Adrenal gland (tissue), 12 donors: ENCODE results near the gene CYFIP1. TPM values are rescaled to one million over a fixed set of nuclear protein-coding genes. Genes with fewer than 3 reads are reported as not detected.

ENCODE experiments used
- DNase-seq, 7 donors: peaks; one replicate each; pipeline ENCODE4 v3.0.0-alpha.2; 2019 to 2020
- H3K27ac ChIP-seq, 5 donors: fragments of 200-600 bp; sonication (generic) in 4 of 5; 1 replicate in 3 of 5; 2 replicates in 2 of 5; pipeline versions ENCODE4 v1.5.1 to v1.8.0; 2016 to 2020; ENCODE audit warnings: mild to moderate bottlenecking in 1 of 5
- H3K27me3 ChIP-seq: fragments of 200-600 bp; 2 replicates; pipeline ENCODE4 v1.8.0; 2021
- H3K36me3 ChIP-seq, 2 donors: fragments of 200-600 bp; replicated peaks in 1 of 2; 1 replicate in 1 of 2; 2 replicates in 1 of 2; pipeline versions ENCODE4 v1.5.1 to v1.8.0; 2018 to 2022
- H3K4me1 ChIP-seq, 2 donors: fragments of 200-600 bp; replicated peaks in 1 of 2; 1 replicate in 1 of 2; 2 replicates in 1 of 2; pipeline versions ENCODE4 v1.5.1 to v1.8.0; 2018 to 2021
- H3K4me3 ChIP-seq, 4 donors: fragments of 200-600 bp; sonication (generic) in 3 of 4; one replicate each; pipeline ENCODE4 v1.5.1; 2016 to 2018
- H3K9me3 ChIP-seq, 3 donors: fragments of 200-600 bp; sonication (generic) in 1 of 3; replicated peaks in 1 of 3; 1 replicate in 2 of 3; 2 replicates in 1 of 3; pipeline versions ENCODE4 v1.5.1 to v1.8.0; 2016 to 2021
- CTCF ChIP-seq, 6 experiments: fragments of 450-650 bp in 4 of 6; fragments of 200-600 bp in 2 of 6; sonication (generic) in 1 of 6; IDR thresholded peaks; 1 replicate in 5 of 6; 2 replicates in 1 of 6; pipeline versions ENCODE4 v1.5.1 to v1.8.0; 2016 to 2021; ENCODE audit warnings: antibody characterized with exemption in 6 of 6, mild to moderate bottlenecking in 2 of 6, moderate library complexity in 1 of 6
- POLR2A ChIP-seq, 2 donors: fragments of 450-650 bp; IDR thresholded peaks; one replicate each; pipeline ENCODE4 v1.6.1; 2017; ENCODE audit warnings: antibody characterized with exemption in 2 of 2, mild to moderate bottlenecking in 2 of 2, moderate library complexity in 1 of 2
- WGBS, 4 donors: extraction: QIAGEN DNeasy Blood & Tissue Kit in 2 of 4; methylation state at CpG; one replicate each; pipeline versions ENCODE4 v1.1.5 to v1.1.7; 2013 to 2017; 5-methylcytosine and 5-hydroxymethylcytosine counted together
- intact Hi-C, 2 donors: fragments of 100-400 bp; cut with DNase I; formaldehyde crosslinking; loops; one replicate each; pipeline versions ENCODE4 v1.14.1 to v1.15.0; 2022 to 2023
- polyA plus RNA-seq, 3 donors: library from polyadenylated mRNA; stranded (reverse); fragments of 200-250 nt in 2 of 3; fragments of 350-450 nt in 1 of 3; fragmentation: Illumina TruSeq in 1 of 3; extraction: RNeasy Lipid Tissue Mini Kit (QIAGEN cat#74804) in 1 of 3; gene quantifications; one replicate each; pipeline ENCODE4 v1.2.3, GENCODE V29; 2013 to 2014
- total RNA-seq, 9 donors: library from RNA; depleted of rRNA in 4 of 9; stranded (reverse); fragments of >200 nt in 4 of 9; fragments of 120-200 nt in 1 of 9; fragmentation: NEBNext Ultra II Directional in 1 of 9; extraction: Animal tissue kit (Norgen Biotek cat#: 25700) in 1 of 9; gene quantifications; one replicate each; pipeline versions ENCODE4 v1.1.0 to v1.2.4, GENCODE V29; 2013 to 2023
- donor health status: healthy with polysubstance abuse.
- donor health status: Bipolar disorder and iron deficiency.
- donor health status: DM: yes; HTN: yes; CAD: no.
- donor health status: DM: no; HTN: no; CAD: no.
- donor health status: DM: no; HTN: no; CAD: no.
- donor health status: DM: yes; HTN: yes; CAD: no.

The CYFIP1 gene
- total and polyA plus RNA-seq, 12 donors: 21.2 to 124 (median 85.0) TPM

GRCh38 chr15:22942877-22943276, 37.3 kb downstream of the CYFIP1 start:
- Histone ChIP-seq H3K27ac (no peak overlapping the region), H3K9me3 (no peaks in the 10 kb centered on the region), H3K36me3 (peaks cover 0 to 56% of the 10 kb centered on the region in 2 donors), H3K4me1 (peaks cover 3 to 5% of the 10 kb centered on the region in 2 donors), H3K27me3 (no peaks in the 10 kb centered on the region), H3K4me3 (no peak overlapping the region)
- no peak for DNase-seq
- WGBS, 4 donors: 93 to 96% (median 95%) methylated on average over 14 to 15 of the region's 15 CpGs
- intact Hi-C loops: no loop called here
- TF ChIP-seq POLR2A (IDR thresholded peaks at IDR 0.05): no peak
- no peak for TF ChIP-seq CTCF (IDR thresholded peaks at IDR 0.05)

- no peaks in the 10 kb centered on the region for H3K9me3 ChIP-seq
- H3K4me1 ChIP-seq: peaks cover 0 to 5% of the 10 kb centered on the region in 2 donors
- no peak overlapping the region for H3K27ac ChIP-seq
- H3K27me3 ChIP-seq: no peaks in the 10 kb centered on the region
- intact Hi-C loops: no loop called here
- no peak overlapping the region for H3K4me3 ChIP-seq
- peaks cover 0 to 59% of the 10 kb centered on the region in 2 donors for H3K36me3 ChIP-seq
- no peak for DNase-seq
- TF ChIP-seq CTCF (IDR thresholded peaks at IDR 0.05) (no peak), POLR2A (IDR thresholded peaks at IDR 0.05) (no peak)
- WGBS, 4 donors: 82 to 96% (median 92%) methylated on average over 5 to 24 of the region's 24 CpGs
Observed at GRCh38 chr15:22942306-22942855, 37.8 kb downstream of the CYFIP1 start.

- Histone ChIP-seq H3K9me3 (no peaks in the 10 kb centered on the region), H3K27me3 (no peaks in the 10 kb centered on the region), H3K4me1 (peaks cover 0 to 5% of the 10 kb centered on the region in 2 donors), H3K36me3 (peaks cover 0 to 71% of the 10 kb centered on the region in 2 donors), H3K4me3 (no peak overlapping the region), H3K27ac (no peak overlapping the region)
- intact Hi-C loops: no loop called here
- DNase-seq: no peak
- TF ChIP-seq CTCF (IDR thresholded peaks at IDR 0.05) (no peak), POLR2A (IDR thresholded peaks at IDR 0.05) (no peak)
- WGBS, 4 donors: 91 to 99% (median 93%) methylated on average over 3 to 4 of the region's 4 CpGs
Observed at GRCh38 chr15:22941179-22941578, 39.0 kb downstream of the CYFIP1 start.

- intact Hi-C loops: no loop called here
- Histone ChIP-seq H3K4me1 (peaks cover 0 to 5% of the 10 kb centered on the region in 2 donors), H3K27me3 (no peaks in the 10 kb centered on the region), H3K4me3 (no peak overlapping the region), H3K9me3 (no peaks in the 10 kb centered on the region), H3K27ac (no peak overlapping the region), H3K36me3 (peaks cover 0 to 80% of the 10 kb centered on the region in 2 donors)
- TF ChIP-seq POLR2A (IDR thresholded peaks at IDR 0.05): no peak
- no peak for TF ChIP-seq CTCF (IDR thresholded peaks at IDR 0.05)
- no peak for DNase-seq
- 80 to 95% (median 85%) methylated on average over 3 to 10 of the region's 10 CpGs for WGBS, 4 donors
Observed at GRCh38 chr15:22939652-22940061, 40.5 kb downstream of the CYFIP1 start.
